MV-4-11 (cell line): ENCODE results near the gene CELF2.

Experiments used
- DNase-seq: peaks from one replicate; lab custom pipeline; 2025; lab: John Stamatoyannopoulos, UW

The CELF2 gene

DNA sequence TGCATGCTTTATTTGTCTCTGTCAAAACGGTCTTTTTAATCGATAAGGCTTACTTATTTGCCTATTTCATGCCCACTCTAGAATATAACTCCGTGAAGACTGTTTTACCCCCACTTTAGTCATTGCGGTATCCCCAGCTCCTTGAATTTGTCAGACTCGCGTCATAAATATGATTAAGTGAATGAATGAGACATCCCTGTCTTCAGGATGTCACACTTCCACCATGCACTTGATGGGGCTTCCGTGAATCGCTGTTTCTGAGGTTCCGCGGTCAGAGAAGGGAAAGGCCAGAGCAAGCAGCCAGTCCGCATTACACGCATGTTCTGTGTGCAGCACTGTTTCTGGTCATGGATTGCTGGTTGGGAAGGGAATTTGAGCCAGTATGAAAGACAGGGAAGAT, 138.8 kb downstream of the CELF2 start:
- DNase-seq, result no peak

DNA sequence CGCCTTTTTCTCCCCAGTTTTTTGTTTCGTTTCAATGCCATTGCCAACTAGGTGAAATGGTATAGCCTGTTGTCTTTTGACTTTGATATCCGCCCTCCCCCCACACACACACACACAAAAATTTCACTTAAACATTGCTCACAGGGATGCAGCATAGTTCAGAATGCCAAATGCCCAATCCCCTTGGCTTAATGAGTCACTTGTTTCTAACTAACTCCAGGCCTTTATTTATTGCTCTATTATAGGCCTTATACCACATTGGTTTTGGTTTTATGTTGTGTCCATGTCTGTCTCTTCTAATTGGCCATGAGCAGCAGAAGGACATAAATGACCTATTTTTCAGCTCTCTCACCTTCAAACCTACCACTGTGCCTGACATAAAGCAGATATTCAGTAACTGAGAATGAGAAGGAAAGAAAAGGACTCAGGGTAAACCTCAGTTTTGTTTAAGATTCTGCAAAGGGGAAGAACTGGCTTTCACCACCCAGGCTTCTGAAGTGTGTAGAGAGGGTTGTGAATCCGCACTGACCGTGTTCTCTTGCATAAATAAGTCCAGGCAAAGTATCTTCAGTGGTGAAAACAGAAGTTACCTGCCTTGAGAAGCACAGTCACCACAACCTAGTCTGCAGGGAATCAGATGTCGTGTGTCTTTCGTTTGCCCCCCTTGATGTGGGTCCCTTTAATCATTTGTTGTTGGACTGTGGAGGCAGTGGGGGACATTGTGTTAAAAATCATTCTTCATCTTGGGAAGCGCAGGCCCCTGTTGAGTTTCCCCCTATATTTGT, 139.8 kb downstream of the CELF2 start:
- no peak for DNase-seq

DNA sequence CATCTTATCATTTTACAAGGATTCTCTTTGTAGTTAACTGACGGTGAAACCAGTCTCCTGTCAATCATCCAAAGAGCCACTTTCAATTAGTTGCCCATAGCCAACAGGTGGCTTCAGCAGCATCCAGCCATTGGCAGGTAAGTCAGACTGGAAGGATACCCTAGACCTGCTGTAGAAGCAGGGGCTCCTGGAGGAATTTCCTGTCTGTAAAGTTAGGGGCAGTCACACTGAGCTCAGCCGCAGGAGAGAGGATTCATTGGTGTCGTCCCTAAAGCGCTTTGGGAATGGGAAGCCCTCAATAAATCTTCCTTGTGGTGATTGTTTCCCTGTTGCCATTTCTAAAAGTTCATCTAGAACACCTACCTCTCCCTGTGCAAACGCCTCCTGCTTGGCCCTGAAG, 140.4 kb downstream of the CELF2 start:
- no peak for DNase-seq

DNA sequence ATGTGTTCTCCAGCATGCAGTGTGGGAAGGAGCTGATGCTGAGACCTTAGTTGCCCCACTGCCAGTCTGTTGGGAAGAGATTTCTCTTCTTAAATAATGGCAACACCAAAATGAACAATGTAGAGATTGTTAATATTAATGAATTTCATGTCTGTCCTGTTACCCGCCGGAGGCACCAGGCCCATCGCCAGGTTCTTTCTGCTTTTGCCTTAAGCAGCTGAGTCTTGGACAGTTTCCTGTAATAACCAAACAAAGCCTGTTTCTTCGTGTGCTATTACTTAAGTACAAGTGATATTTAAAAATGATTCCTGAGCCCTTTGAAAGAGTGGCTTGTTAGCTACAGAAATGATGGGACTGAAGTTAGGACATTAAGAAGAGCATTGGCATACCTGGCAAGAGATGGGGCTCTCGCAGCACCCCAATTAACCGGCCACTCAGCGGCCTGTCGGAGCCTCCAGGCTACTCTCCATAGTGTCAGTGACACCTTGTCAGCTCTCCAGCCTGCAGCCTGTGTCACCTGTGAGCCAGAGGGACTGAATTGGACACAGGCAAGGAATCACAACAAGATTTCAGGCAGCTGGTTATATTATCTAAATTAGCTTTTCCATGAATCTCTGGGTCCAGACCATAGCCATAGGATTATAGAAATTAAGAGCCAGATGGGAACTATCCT, 142.0 kb downstream of the CELF2 start:
- no peak for DNase-seq

DNA sequence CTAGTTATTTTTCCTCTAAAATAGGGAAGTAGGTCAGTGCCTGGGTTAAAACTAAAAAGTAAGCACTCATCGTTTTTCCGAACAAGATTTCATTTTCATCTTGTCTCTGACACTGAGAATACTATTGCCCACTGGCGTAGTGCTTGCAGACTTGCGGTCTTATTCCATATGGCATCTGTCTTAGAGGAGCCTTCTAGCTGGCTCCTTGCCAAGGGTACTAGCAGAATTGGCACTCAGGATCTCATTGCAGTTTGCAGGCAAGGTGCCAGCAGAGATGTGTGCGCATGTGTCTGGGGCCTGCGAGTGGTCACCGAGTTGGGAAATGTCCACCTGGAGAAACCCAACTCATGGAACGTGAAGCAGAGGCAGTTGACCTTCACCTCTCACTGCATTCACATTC, 143.4 kb downstream of the CELF2 start:
- peak; percentile 78 for DNase-seq

DNA sequence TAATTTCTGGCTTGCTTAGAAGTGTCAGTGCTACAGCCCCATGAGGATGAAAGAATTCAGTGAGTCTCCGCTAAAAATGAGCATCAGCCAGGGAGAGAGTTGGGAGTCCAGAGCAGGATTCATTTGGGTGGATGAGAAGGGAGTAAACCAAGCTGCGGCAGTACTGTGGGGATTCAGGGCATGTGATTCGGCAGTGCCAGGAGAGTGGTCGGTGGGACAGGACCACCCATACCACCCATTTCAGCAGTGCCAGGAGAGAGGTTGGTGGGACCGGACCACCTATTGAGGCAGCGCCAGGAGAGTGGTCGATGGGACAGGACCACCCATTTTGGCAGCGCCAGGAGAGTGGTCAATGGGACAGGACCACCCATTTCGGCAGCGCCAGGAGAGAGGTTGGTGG, 144.2 kb downstream of the CELF2 start:
- no peak for DNase-seq

DNA sequence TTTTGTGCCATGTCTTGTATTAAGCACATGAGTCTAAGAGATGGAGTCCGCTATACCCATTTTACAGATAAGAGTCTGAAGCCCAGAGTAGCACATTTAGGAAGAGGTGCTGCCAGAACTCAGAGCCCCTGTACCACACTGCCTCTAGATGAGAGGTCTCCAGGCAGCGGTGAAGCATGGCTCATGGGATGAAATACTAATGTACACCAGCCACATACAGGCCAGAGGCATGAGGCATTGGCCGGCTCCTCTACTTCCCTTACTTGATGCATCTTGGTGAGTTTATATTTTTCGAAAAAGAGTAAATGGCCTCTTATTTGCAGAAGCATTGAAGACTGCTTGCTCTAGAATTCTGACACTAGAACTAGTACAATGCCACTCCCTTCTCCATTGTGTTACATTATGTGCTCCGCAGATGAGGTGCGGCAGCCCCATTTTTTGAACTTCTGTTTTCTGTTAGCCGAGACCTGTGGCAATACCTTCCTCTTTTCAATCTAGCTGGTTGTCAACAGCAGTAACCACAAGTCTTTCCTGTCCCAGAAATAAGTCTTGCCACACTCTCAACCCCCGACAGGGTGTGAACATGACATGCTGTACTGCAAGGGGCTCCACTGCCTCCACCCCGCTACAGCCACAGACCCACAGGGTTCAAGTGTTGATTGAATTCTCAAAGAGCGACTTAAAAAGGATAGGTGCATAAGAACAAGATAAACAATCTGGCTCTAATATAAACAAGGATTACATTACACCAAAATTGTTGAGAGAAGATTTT, 145.3 kb downstream of the CELF2 start:
- peak; percentile 99 for DNase-seq

DNA sequence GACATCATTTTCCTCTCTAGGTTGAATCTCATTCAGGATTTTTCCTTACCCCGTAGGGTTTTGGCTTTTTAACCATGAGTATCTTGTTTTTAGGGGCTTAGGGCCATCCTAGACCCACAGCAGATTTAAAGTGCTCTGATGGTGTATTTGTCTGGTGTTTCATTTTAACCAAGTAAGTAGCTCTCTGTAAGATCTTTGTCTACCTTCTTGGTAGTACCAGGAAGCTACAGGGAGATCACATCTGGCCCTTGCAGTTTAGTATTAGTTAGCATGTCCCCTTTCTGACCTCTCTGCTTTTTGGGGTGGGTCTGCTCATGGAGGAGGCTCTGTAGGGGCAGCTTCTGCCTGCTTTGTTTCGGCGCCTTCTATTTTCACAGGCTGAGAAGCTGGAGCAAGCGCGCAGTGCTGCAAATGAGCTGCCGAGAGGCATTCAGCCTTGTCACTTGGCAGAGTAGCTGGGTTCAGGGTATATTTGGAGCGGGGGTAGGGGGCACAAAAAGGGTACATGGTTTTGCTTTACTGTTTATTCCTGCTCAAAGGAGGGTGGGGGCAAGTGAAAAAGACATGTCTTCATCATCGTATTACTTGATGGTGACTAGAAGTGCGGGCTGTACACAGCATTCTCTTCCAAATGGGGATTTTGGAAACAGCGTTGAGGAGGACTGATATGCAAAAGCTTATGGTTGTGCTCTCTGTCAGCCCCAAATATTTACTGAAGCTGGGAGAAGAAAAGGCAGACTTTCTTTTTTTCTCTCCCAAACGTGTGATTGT, 146.3 kb downstream of the CELF2 start:
- DNase-seq, result peak; percentile 34

DNA sequence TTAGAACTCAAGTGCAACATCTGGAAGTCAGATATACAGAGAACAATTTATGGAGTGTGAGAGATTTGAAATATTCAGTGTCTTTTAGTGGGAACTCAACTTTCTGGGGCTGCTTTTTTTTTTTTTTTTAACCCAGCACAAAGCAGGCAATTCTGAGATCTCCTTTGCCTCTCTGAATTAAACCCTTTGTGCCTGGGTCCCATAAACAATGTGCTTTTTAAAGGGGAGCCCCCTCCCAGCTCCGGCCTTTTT, 146.8 kb downstream of the CELF2 start:
- no peak for DNase-seq

DNA sequence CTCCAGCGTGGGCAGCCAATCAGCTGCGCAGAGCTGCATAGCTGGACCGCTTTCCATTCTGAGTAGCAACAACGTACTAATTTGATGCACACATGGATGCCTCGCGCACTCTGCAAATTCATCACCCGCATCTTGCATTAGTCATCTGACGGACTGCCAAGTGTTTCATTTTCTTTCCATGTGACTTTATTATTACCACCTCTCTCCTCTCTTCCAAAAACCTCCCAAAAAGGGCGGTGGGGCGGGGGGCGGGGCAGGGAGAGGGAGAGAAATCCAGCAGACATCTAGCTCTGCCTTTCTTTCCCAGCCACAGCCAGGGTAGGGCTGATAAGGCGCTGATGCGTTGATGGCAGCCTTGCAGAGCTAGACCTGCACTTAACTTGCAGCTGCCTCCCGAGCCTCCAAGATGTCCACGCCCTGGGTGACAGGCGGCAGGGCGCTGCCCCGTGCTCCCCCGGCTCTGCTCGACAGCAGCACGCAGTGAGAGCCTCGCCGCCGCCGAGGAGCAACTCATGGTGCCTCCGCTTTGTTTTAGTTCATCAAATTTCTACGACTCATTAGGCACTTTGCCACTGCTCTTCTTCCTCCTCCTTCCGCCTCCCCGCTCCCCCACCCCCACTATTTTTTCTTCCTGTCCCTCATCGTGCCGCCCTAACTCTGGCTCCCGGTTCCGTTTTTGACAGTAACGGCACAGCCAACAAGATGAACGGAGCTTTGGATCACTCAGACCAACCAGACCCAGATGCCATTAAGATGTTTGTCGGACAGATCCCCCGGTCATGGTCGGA, 147.3 kb downstream of the CELF2 start:
- peak; percentile 77 for DNase-seq

DNA sequence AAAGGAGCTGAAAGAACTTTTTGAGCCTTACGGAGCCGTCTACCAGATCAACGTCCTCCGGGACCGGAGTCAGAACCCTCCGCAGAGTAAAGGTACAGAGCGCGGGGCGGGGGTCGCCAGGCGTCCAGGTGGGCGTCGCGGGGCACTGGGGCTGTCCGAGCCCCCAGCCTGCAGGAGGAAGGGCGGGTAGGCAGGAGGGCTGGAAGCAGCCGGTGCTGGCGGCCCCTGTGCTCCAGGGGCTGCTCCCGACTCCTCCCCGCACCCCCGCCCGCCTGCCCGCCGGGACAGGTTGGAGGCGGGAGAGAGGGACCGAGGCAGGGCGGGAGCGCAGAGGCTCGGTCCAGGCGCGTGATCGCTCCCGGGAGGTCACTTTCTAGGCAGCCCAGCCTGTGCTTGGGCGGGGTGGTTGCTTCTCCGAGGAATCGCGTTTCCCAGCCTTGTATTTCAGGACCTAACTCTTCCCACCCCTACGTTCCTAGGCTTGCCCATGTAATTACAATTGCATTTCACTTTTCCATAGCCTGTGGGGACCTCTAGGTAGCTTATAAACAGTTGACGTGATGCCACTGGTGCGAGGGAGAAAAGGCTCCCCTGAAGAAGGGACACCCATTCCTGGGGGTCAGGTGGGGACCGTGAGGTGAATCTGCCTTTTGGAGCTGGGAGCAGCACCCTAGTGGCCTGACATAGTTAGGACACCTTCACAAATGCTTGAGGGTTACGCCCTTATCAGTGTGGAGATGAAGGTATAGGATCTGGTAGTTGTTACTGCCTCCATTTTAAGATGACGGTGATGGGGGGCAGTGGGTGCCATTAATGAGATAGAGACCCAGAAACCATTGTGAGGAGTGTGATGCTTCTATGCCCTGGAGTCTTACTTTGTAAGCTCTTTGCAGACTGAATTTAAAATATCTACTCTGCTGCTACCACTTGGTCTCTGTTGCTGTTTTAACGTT, 148.2 kb downstream of the CELF2 start:
- DNase-seq, result peak; percentile 75

DNA sequence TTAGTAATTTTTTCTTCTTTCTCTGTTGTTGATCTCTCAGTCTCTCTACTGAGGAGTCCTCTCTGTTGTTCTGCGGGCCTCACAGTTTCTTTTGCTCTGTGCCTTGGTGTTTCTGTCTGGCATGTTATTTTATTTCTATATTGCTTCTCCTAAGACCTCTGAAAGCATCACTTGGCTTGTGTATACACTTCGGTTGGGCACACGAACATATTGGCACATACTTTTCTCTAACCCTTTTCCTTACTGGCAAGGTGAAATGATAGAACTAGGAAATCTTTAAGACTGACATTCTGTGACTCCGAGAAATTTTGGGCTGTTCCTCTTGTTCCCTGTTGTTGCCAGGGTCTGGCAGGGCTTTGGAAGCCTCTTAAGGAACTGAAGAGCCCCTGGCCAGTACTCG, 148.9 kb downstream of the CELF2 start:
- DNase-seq, result no peak

DNA sequence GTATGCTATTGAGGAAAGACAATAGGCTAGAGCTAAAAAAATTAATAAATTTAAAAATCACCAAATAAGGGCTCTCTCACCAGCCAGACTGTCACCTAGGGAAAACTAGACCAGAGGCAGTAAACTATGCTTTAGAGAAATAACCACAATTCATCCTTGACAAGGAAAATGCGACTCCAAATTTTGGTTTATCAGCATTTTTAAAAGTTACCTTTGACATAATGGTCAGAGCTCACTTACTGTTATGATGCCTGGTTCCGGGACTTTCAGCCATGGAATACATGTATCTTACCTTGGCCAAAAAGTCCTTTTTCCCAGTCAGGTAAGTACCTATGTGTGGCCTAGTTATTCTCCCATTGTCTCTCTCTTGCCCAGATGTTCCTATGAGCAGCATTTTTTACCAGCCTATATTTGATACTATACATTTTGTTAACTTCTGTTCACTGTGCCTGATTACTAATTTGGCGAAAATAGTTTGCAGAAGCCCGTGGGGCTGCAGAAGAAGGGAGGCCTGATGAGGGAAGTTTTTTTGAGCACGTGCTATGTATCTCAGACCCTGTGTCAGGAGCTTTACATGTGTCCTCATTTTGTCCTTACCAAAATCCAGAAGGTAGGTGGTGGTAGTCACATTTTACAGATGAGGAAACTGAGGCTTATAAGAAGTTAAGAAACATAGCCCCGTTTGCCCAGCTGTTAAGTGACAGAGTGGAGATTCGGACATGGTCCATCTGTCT, 149.7 kb downstream of the CELF2 start:
- no peak for DNase-seq

DNA sequence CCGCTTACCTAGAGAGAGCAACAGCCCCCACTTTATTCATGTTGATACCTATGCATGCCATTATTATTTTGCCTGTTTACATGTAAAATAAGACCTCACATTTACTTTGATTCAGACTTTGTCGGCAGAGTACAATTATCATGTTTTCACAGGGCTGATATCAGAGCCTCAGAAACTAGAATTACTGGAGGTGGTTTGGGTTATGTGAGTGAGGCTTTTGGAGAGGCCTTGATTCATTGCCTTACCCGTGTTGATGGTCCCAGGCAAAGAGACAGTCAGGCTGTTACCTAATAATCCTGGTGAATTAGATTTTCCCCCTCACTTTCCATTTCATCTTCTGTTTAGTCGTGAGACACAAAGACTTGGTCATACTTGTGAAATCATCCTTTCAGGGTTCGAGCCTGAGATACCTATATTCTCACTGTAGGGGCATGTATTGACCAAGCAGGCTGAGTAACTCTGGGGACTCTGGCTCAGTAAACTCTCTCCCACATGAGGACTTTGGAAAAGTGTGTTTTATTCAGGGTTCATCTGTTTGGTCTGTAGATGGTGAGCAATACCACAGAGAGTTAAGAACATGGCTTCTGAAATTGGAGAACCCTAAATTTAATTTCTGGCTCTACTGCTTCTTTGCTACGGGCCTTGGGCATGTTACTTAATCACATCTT, 150.9 kb downstream of the CELF2 start:
- peak; percentile 24 for DNase-seq

DNA sequence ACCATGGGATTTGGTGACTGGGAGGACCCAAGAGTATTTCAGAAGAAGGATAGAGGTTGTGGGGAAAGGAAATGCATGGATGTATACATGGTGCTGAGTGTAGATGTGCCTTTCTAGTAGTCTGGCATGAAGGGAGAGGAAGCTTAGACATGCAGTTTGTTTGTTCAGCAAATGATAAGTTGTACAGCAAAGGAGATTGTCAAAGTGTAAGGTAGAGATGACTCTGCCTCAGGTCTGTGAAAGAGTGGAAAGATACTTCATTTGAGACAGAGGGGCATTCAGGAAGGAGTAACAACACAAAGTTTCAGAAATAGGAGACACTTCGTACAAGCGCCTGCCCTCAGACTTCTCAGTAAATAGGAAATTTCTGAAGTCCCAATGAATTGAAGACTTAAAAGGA, 152.3 kb downstream of the CELF2 start:
- DNase-seq, result no peak

DNA sequence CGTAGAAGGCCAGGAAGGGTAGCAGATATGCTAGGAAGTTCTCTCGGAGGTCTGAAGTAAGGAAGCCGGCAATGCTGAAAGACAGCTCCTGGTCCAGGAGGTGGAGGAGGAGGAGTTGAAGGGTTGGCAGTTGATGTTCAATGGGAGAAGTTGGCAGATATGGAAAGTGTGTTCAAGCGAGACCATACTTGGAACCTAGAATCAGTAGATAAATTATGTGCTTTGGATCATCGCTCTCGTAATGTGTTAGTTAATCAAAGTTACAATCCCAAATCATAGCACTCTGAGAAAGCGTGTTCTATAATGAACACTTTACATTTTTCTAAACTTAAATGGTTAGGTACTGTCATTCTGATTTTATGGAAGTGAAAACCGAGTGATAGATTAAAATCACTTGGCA, 152.9 kb downstream of the CELF2 start:
- DNase-seq, result peak; percentile 52

DNA sequence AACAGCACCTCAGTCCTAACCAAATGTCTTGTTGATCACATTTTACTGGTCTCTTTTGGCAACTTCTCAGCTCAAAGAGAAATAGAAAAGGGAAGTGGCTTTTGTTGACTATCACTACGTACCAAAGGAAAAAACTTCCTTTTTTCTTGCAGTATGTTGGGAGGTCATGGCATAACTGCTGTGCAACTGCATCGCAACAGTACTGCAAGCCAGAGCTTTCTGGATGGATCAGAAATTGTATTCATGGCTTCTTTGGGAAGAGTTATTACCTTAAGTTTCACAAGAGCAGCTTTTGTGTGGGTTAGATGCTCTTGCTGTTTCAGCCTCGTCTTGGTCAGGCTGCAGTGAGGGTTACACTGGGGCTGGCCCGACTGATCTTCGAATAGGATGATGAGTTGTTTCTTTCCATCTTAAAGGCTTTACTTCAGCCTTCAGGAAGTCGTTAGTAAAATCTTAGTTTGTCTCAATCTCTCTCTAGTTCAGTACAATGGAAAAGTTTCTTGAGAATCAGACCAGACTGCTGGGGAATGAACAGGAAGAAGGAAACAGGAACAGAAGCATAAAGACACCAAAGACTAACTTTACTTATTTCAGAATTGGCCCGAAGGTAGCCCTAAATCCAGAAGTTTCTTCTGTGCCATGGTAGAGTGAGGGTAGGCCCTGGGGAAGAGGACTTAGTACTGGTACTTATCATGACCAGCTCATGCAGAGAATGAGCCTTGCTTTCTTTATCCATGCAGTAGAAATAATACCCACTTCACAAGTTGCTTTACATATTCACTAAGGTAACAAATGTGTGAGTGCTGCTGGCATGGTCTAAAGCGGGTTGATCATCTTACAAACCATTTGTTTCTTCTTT, 153.6 kb downstream of the CELF2 start:
- peak; percentile 94 for DNase-seq

DNA sequence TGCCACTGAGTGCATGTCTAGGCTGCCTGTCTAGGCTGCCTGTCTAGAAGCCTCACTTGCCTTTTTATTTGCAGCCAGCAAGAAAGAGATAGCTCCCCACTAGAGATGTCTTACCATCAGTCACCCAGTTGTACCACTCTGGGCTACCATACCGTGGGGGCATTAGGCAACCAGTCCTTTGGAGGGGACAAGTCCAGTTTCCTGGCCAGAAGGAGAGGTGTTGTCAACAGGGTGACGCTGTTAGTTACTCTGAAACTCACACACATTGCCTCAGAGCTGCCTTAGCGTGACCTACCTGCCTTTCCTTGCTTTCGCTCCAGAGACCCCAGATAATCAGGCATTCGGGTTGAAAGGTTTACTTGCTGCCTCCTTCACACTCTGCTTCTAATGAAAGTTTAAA, 155.4 kb downstream of the CELF2 start:
- no peak for DNase-seq
